ENCODE measurements around the gene EEPD1.
A peak's percentile ranks its signal among the peaks of the same experiment; 100 is the strongest.

- no peak for TF ChIP-seq CTCF (IDR thresholded peaks at IDR 0.05 in 8 of 11, conservative IDR thresholded peaks at IDR 0.05 in 3 of 11)
- peak in 1 of 3 donors; percentile 8 for TF ChIP-seq POLR2AphosphoS5 (IDR thresholded peaks at IDR 0.05)
These were observed 132.2 kb downstream of the EEPD1 start for GRCh38 chr7:36285276-36285675.

Measured in spleen (tissue), 7 donors.